Activated T-helper 17 cell treated with anti-CD3 and anti-CD28 coated beads, Interleukin-2, amount 50 U/mL, for 72 hours (primary cell): ENCODE measurements around the gene AFTPH. TPM values are rescaled to one million over a fixed set of nuclear protein-coding genes. Genes with fewer than 3 reads are reported as not detected.
"Not testable (repeated sequence)": the region's sequence is repeated elsewhere in the genome, so short reads cannot be mapped to it uniquely, and the experiment has no call there.

Experiments
- ATAC-seq: fragments of 150-1000 bp; cut with Tn5 transposase; replicated peaks from 2 replicates; pipeline ENCODE4 v1.10.0; 2021; ENCODE audit warnings: mild to moderate bottlenecking, moderate library complexity
- H3K27ac Mint-ChIP-seq: one replicate; pipeline ENCODE4 v1.8.0; 2022; ENCODE audit warnings: mixed read lengths
- H3K27me3 Mint-ChIP-seq: one replicate; pipeline ENCODE4 v1.8.0; 2022; ENCODE audit warnings: mixed read lengths
- H3K36me3 Mint-ChIP-seq: one replicate; pipeline ENCODE4 v1.8.0; 2022; ENCODE audit warnings: low read depth, mild to moderate bottlenecking, mixed read lengths
- H3K4me1 Mint-ChIP-seq: one replicate; pipeline ENCODE4 v1.8.0; 2022; ENCODE audit warnings: mixed read lengths
- H3K4me3 Mint-ChIP-seq: one replicate; pipeline ENCODE4 v1.8.0; 2022; ENCODE audit warnings: mild to moderate bottlenecking, mixed read lengths
- H3K9me3 Mint-ChIP-seq: one replicate; pipeline ENCODE4 v1.8.0; 2022; ENCODE audit warnings: mixed read lengths
- total RNA-seq, 2 donors: library from RNA; stranded (reverse); gene quantifications; one replicate each; pipeline ENCODE4 v1.2.3, GENCODE V29; 2022

AFTPH gene
- total RNA-seq, 2 donors from 2014 or later: 32.3 to 49.8 TPM

GRCh38 chr2:64516651-64517510 is 7.2 kb upstream of the AFTPH start:
- Mint-ChIP-seq H3K9me3 (no peaks in the 10 kb centered on the region), H3K36me3 (no peaks in the 10 kb centered on the region), H3K4me3 (no peak overlapping the region), H3K27ac (no peak overlapping the region), H3K4me1 (no peaks in the 10 kb centered on the region), H3K27me3 (no peaks in the 10 kb centered on the region)
- no peak for ATAC-seq

- Mint-ChIP-seq H3K36me3 (no peaks in the 10 kb centered on the region), H3K4me3 (no peak overlapping the region), H3K27me3 (no peaks in the 10 kb centered on the region), H3K9me3 (no peaks in the 10 kb centered on the region), H3K27ac (no peak overlapping the region), H3K4me1 (no peaks in the 10 kb centered on the region)
- no peak for ATAC-seq
Measured at GRCh38 chr2:64517511-64517884, 6.6 kb upstream of the AFTPH start.

DNA sequence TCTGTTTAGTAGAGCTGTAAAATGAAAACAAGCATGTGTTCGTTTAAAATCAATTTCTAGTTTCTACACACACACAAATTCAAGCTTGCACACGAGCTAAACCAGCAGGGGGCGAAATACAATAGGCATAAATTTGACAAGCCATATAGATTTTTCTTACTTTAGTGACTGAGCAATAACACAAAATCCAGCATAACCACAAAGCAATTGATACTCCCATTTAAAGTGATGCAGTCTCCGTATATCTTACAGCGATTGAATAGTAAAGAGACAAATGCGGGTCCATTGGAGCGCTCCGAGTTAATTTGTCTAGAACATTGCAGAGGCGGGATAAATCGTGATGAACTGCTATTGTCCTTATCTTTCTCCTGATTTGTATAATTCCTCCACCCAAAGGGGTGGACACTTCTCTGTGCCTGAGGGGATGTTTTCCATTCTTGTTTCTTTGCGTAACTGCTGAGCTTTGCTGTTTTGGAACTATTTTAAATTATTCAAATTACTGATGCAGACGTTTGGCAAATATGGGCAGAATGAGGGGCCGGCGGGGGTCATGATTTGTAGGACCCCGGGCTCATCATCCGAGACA is 1.2 kb upstream of the AFTPH start:
- peak; percentile 9 for ATAC-seq
- Mint-ChIP-seq H3K27ac (peak overlapping the region; percentile 99), H3K27me3 (no peaks in the 10 kb centered on the region), H3K9me3 (no peaks in the 10 kb centered on the region), H3K4me1 (peaks cover 4% of the 10 kb centered on the region), H3K4me3 (peak overlapping the region; percentile 97), H3K36me3 (peaks cover 35% of the 10 kb centered on the region)

GRCh38 chr2:64524604-64525316 is 632 bp downstream of the AFTPH start:
- H3K9me3 Mint-ChIP-seq: no peaks in the 10 kb centered on the region
- H3K4me1 Mint-ChIP-seq: peaks cover 13% of the 10 kb centered on the region
- H3K27ac Mint-ChIP-seq: peak overlapping the region; percentile 100
- H3K4me3 Mint-ChIP-seq: peak overlapping the region; percentile 97
- peak; percentile 16 for ATAC-seq
- no peaks in the 10 kb centered on the region for H3K27me3 Mint-ChIP-seq
- peaks cover 35% of the 10 kb centered on the region for H3K36me3 Mint-ChIP-seq

GRCh38 chr2:64525317-64525613 is 1.1 kb downstream of the AFTPH start:
- peak; percentile 25 for ATAC-seq

GRCh38 chr2:64526034-64526433 is 1.9 kb downstream of the AFTPH start:
- H3K4me1 Mint-ChIP-seq: peaks cover 13% of the 10 kb centered on the region
- H3K9me3 Mint-ChIP-seq: no peaks in the 10 kb centered on the region
- no peak for ATAC-seq
- peak overlapping the region; percentile 100 for H3K27ac Mint-ChIP-seq
- no peaks in the 10 kb centered on the region for H3K27me3 Mint-ChIP-seq
- peak overlapping the region; percentile 97 for H3K4me3 Mint-ChIP-seq
- H3K36me3 Mint-ChIP-seq: peaks cover 41% of the 10 kb centered on the region

More at GRCh38 chr2:64525317-64525613, 1.1 kb downstream of the AFTPH start:
- Mint-ChIP-seq H3K9me3 (no peaks in the 10 kb centered on the region), H3K36me3 (peaks cover 38% of the 10 kb centered on the region), H3K27me3 (no peaks in the 10 kb centered on the region), H3K27ac (peak overlapping the region; percentile 100), H3K4me1 (peaks cover 13% of the 10 kb centered on the region), H3K4me3 (peak overlapping the region; percentile 97)

DNA sequence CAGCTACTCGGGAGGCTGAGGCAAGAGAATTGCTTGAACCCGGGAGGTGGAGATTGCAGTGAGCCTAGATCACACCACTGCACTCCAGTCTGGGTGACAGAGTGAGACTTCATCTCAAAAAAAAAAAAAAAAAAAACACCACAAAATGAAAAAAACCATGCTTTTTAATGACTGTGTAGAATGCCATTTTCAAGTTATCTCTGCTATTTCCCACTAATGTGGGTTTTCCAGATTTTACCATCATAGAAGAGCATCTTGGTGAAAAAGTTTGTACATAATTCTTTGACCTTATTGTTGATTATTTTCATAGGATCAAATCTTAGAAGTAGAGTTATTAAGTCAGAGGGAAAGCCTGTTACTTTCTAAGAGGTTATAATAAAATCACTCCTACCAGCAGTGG is 6.8 kb downstream of the AFTPH start:
- Mint-ChIP-seq H3K4me1 (peaks cover 31% of the 10 kb centered on the region), H3K36me3 (peaks cover 32% of the 10 kb centered on the region)
- not testable (repeated sequence) for H3K9me3 Mint-ChIP-seq, H3K27me3 Mint-ChIP-seq, ATAC-seq, H3K4me3 Mint-ChIP-seq, H3K27ac Mint-ChIP-seq

DNA sequence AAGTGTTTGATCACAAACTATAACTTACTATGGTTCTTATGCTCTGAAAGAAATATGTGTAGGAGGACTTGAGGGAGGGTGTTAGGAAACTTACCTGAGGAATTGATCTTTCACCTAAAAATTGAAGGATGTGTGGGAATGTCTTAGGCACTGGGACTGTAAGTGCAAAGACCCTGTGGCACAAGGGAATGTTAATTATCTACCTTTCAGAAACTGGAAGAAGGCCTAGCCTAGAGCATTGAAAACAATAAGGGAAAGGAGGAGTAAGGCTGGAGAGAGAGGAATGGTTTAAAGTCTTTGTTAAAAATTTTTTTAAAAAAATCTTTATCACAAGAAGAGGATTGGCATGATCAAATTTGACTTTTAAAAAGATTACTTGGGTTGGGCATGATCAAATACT is 7.9 kb downstream of the AFTPH start:
- Mint-ChIP-seq H3K4me3 (peak overlapping the region; percentile 15), H3K4me1 (peaks cover 33% of the 10 kb centered on the region), H3K9me3 (no peaks in the 10 kb centered on the region), H3K27me3 (no peaks in the 10 kb centered on the region), H3K36me3 (peaks cover 25% of the 10 kb centered on the region), H3K27ac (no peak overlapping the region)
- no peak for ATAC-seq

DNA sequence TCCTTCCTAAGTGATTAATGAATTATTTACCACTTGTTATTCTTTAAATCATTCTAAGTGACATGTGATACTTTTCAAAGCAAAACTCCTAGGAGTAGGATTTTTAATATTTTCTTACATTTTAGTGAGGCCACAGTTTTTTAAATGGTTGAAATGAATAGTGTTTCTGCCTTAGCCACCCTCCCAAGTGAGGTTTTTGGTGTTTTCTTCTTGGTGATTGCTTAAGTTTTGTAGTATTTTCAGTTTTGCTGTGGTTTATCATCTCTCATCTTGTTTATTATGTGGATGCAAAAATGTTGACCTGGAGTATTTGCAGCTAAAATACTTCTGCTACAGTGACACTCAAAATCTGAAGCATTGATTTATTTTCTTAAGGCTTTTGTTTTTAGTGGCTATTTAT is 9.8 kb downstream of the AFTPH start:
- Mint-ChIP-seq H3K9me3 (no peaks in the 10 kb centered on the region), H3K27me3 (no peaks in the 10 kb centered on the region), H3K4me1 (peaks cover 35% of the 10 kb centered on the region), H3K27ac (peak overlapping the region; percentile 57), H3K36me3 (peaks cover 24% of the 10 kb centered on the region), H3K4me3 (peak overlapping the region; percentile 43)
- peak; percentile 21 for ATAC-seq

DNA sequence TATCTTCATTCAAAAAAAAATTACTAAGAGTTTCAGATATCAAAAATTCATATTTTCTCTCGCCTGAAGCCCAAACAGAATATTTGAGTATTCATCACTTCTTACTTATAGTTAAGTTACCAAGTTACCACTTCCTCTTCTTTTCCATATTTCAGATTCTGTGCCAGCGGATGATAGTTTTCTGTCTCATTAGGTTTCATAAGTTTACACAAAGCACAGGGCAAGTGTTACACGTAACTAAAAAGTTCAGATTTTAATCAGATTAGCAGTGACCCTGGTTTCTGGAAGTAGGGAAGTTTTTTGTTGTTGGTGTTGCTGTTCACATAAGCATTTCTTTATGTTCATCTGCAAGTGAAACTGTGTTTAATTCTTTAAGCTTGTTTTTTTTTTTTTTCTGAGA is 10.2 kb downstream of the AFTPH start:
- Mint-ChIP-seq H3K9me3 (no peaks in the 10 kb centered on the region), H3K27me3 (no peaks in the 10 kb centered on the region), H3K4me3 (peak overlapping the region; percentile 43), H3K27ac (peak overlapping the region; percentile 57), H3K4me1 (peaks cover 37% of the 10 kb centered on the region), H3K36me3 (peaks cover 26% of the 10 kb centered on the region)
- peak; percentile 71 for ATAC-seq

GRCh38 chr2:64535024-64535423 is 10.9 kb downstream of the AFTPH start:
- no peaks in the 10 kb centered on the region for H3K27me3 Mint-ChIP-seq
- no peaks in the 10 kb centered on the region for H3K9me3 Mint-ChIP-seq
- H3K27ac Mint-ChIP-seq: no peak overlapping the region
- peaks cover 26% of the 10 kb centered on the region for H3K36me3 Mint-ChIP-seq
- ATAC-seq: no peak
- peak overlapping the region; percentile 43 for H3K4me3 Mint-ChIP-seq
- H3K4me1 Mint-ChIP-seq: peaks cover 44% of the 10 kb centered on the region

- H3K4me3 Mint-ChIP-seq: peak overlapping the region; percentile 41
- peaks cover 44% of the 10 kb centered on the region for H3K4me1 Mint-ChIP-seq
- no peak for ATAC-seq
- H3K9me3 Mint-ChIP-seq: no peaks in the 10 kb centered on the region
- H3K27ac Mint-ChIP-seq: no peak overlapping the region
- no peaks in the 10 kb centered on the region for H3K27me3 Mint-ChIP-seq
- peaks cover 20% of the 10 kb centered on the region for H3K36me3 Mint-ChIP-seq
Measured at GRCh38 chr2:64537991-64538390, 13.9 kb downstream of the AFTPH start.

DNA sequence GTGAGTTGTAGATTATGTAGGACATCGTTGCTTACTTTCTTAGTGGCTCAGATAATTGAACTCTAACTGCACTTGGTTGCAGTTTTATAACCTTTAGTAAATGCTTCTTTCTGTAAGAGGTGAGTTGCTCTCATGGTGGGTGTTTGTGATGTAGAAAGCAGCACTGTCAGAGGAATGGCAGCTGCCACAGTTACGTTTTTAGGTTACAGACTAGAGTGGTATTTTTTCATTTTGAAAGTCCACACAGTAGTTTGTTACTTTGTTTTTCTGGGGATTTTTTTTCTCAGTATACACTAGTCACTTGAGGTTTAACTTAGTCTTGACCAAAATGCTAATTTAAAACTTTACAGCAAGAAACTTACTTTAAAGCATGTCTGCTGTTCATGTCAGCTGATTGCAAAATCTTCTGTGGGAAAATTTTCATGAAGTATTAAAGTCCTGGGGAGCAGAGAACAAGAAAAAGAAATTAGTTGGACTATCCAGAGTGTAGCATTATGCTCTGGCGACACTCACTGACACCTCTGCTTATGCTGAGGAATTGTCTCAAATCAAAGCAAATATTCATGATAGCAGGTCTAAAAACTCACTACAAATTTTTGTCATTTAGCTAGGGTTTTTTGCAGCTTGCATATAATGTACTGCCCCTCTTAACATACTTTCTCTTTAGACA is 14.8 kb downstream of the AFTPH start:
- peak; percentile 75 for ATAC-seq
- H3K4me1 Mint-ChIP-seq: peaks cover 53% of the 10 kb centered on the region
- H3K27me3 Mint-ChIP-seq: no peaks in the 10 kb centered on the region
- peak overlapping the region; percentile 70 for H3K27ac Mint-ChIP-seq
- H3K9me3 Mint-ChIP-seq: no peaks in the 10 kb centered on the region
- peak overlapping the region; percentile 41 for H3K4me3 Mint-ChIP-seq
- H3K36me3 Mint-ChIP-seq: peaks cover 20% of the 10 kb centered on the region

- Mint-ChIP-seq H3K4me3 (peak overlapping the region; percentile 41), H3K4me1 (peaks cover 44% of the 10 kb centered on the region), H3K27me3 (no peaks in the 10 kb centered on the region), H3K9me3 (no peaks in the 10 kb centered on the region), H3K27ac (no peak overlapping the region), H3K36me3 (peaks cover 14% of the 10 kb centered on the region)
- ATAC-seq: peak; percentile 27
Measured at GRCh38 chr2:64540615-64541014, 16.5 kb downstream of the AFTPH start.
